B cell (primary cell): ENCODE data around the gene PYDC2. TPM values are rescaled to one million over a fixed set of nuclear protein-coding genes. Genes with fewer than 3 reads are reported as not detected.

ENCODE experiments used
- ATAC-seq: fragments of 200-7000 bp; cut with Tn5 transposase; one replicate; pipeline ENCODE4 v1.10.0; 2021; ENCODE audit warnings: low read depth, mild to moderate bottlenecking, moderate number of reproducible peaks, moderate library complexity
- CTCF ChIA-PET: fragments of 350-600 bp; sonication (Branson Sonifier 250); formaldehyde crosslinking; loops from one replicate; lab custom pipeline; 2021; ENCODE audit warnings: antibody characterized with exemption, inconsistent platforms; lab: Charles Lee
- POLR2A ChIA-PET: fragments of 350-600 bp; sonication (Branson Sonifier 250); formaldehyde crosslinking; loops from one replicate; lab custom pipeline; 2021; ENCODE audit warnings: antibody characterized with exemption; lab: Charles Lee
- DNase-seq: peaks from one replicate; pipeline ENCODE4 v3.0.0; 2013
- H2AFZ ChIP-seq: 2 replicates; pipeline ENCODE4 v1.6.1; 2012; ENCODE audit warnings: mild to moderate bottlenecking, low read depth, low read length; ENCODE audit not compliant: insufficient read depth, poor library complexity, severe bottlenecking
- H3K27ac ChIP-seq, 2 donors: 1 replicate in 1 of 2; 2 replicates in 1 of 2; pipeline ENCODE4 v1.5.1; 2012 to 2013; ENCODE audit warnings: low read length in 2 of 2, mild to moderate bottlenecking in 2 of 2, moderate library complexity in 1 of 2
- H3K27me3 ChIP-seq, 4 experiments: fragments of 200-600 bp in 1 of 4; sonication (generic) in 1 of 4; replicated peaks in 1 of 4; 1 replicate in 2 of 4; 2 replicates in 2 of 4; pipeline versions ENCODE4 v1.6.1 to v1.7.0; 2013 to 2016; ENCODE audit warnings: low read length in 3 of 4, mild to moderate bottlenecking in 2 of 4, mixed read lengths in 1 of 4, moderate library complexity in 1 of 4; ENCODE audit not compliant: insufficient read depth in 4 of 4, control insufficient read depth in 3 of 4; ENCODE audit errors: control extremely low read depth in 1 of 4
- H3K36me3 ChIP-seq, 2 experiments: replicated peaks in 1 of 2; 1 replicate in 1 of 2; 2 replicates in 1 of 2; pipeline versions ENCODE4 v1.6.1 to v1.7.1; 2013; ENCODE audit warnings: low read length in 1 of 2; ENCODE audit not compliant: insufficient read depth in 2 of 2, control insufficient read depth in 1 of 2; ENCODE audit errors: control extremely low read depth in 1 of 2, extremely low read depth in 1 of 2
- H3K4me1 ChIP-seq, 2 donors: fragments of 200-600 bp in 1 of 2; sonication (generic) in 1 of 2; 1 replicate in 1 of 2; 2 replicates in 1 of 2; pipeline versions ENCODE4 v1.5.1 to v1.6.1; 2013 to 2017; ENCODE audit warnings: low read length in 2 of 2; ENCODE audit not compliant: control insufficient read depth in 2 of 2, insufficient read depth in 2 of 2
- H3K4me2 ChIP-seq: replicated peaks from 2 replicates; pipeline ENCODE3; 2012; ENCODE audit warnings: mild to moderate bottlenecking, low read depth, low read length; ENCODE audit not compliant: poor library complexity, severe bottlenecking
- H3K4me3 ChIP-seq, 5 experiments: fragments of 200-600 bp in 1 of 5; sonication (generic) in 1 of 5; 1 replicate in 3 of 5; 2 replicates in 2 of 5; pipeline versions ENCODE4 v1.5.1 to v1.7.0; 2011 to 2016; ENCODE audit warnings: low read length in 4 of 5, mild to moderate bottlenecking in 4 of 5, low read depth in 2 of 5, control low read depth in 1 of 5, moderate library complexity in 1 of 5; ENCODE audit not compliant: insufficient read depth in 1 of 5; ENCODE audit errors: control extremely low read depth in 1 of 5, extremely low read depth in 1 of 5
- H3K79me2 ChIP-seq: fragments of 200-600 bp; sonication (generic); one replicate; pipeline ENCODE4 v1.6.0; 2016; ENCODE audit warnings: low read length; ENCODE audit not compliant: control insufficient read depth, insufficient read depth
- H3K9ac ChIP-seq: fragments of 200-600 bp; sonication (generic); 2 replicates; pipeline ENCODE4 v1.6.1; 2017; ENCODE audit warnings: mild to moderate bottlenecking, low read length, moderate library complexity
- H3K9me3 ChIP-seq, 3 donors: one replicate each; pipeline versions ENCODE4 v1.6.1 to v1.7.1; 2013; ENCODE audit warnings: low read length in 2 of 3; ENCODE audit not compliant: control insufficient read depth in 2 of 3, insufficient read depth in 1 of 3; ENCODE audit errors: control extremely low read depth in 1 of 3
- H4K20me1 ChIP-seq: 2 replicates; pipeline ENCODE4 v1.6.0; 2012; ENCODE audit warnings: mild to moderate bottlenecking, low read length; ENCODE audit not compliant: insufficient read depth, control insufficient read depth, poor library complexity, severe bottlenecking
- H3K27ac Mint-ChIP-seq: one replicate; pipeline ENCODE4 v1.8.0; 2021; ENCODE audit warnings: mixed read lengths
- H3K27me3 Mint-ChIP-seq: one replicate; pipeline ENCODE4 v1.8.0; 2021; ENCODE audit warnings: mixed read lengths
- H3K4me1 Mint-ChIP-seq: one replicate; pipeline ENCODE4 v1.8.0; 2021; ENCODE audit warnings: mixed read lengths
- H3K4me3 Mint-ChIP-seq: one replicate; pipeline ENCODE4 v1.8.0; 2021; ENCODE audit warnings: mixed read lengths
- H3K9me3 Mint-ChIP-seq: one replicate; pipeline ENCODE4 v1.8.0; 2022; ENCODE audit warnings: mixed read lengths; ENCODE audit not compliant: insufficient read depth
- CTCF ChIP-seq: fragments of 200-600 bp; IDR thresholded peaks from one replicate; pipeline ENCODE4 v1.8.0; 2022; ENCODE audit warnings: antibody characterized with exemption, mild to moderate bottlenecking
- EZH2 ChIP-seq: IDR thresholded peaks from 2 replicates; pipeline ENCODE4 v1.6.1; 2012; ENCODE audit warnings: borderline replicate concordance, low read depth, mild to moderate bottlenecking, moderate library complexity, low read length; ENCODE audit not compliant: insufficient read depth, poor library complexity, severe bottlenecking
- WGBS: methylation state at CpG from one replicate; pipeline ENCODE4 v1.1.5; 2013; ENCODE audit warnings: missing lambda C conversion rate; ENCODE audit not compliant: insufficient coverage; 5-methylcytosine and 5-hydroxymethylcytosine counted together
- intact Hi-C: fragments of 100-400 bp; cut with micrococcal nuclease; formaldehyde crosslinking; loops from one replicate; pipeline ENCODE4 v1.10.0; 2022
- polyA plus RNA-seq: library from polyadenylated mRNA; depleted of rRNA; stranded (reverse); fragments of >200 nt; gene quantifications from 2 replicates; pipeline ENCODE4 v1.2.3, GENCODE V29; 2012
- total RNA-seq, 2 donors: library from RNA; stranded (reverse); fragments of 120-200 nt in 1 of 2; gene quantifications; 1 replicate in 1 of 2; 2 replicates in 1 of 2; pipeline versions ENCODE4 v1.2.3 to v1.2.4, GENCODE V29; 2013 to 2022

PYDC2 gene
- total and polyA plus RNA-seq, 2 donors (not counting 1 experiment from before 2014, with no cell fraction given): not detected

GRCh38 chr3:191431160-191431822, 29.7 kb upstream of the PYDC2 start:
- intact Hi-C loops: no loop called here
- peaks cover 0 to 3% (median 0%) of the 10 kb centered on the region in 4 experiments for H3K27me3 ChIP-seq
- no peaks in the 10 kb centered on the region for H3K79me2 ChIP-seq
- 80% methylated on average over 1 of the region's 5 CpGs for WGBS
- H2AFZ ChIP-seq: no peak overlapping the region
- peaks cover 12% of the 10 kb centered on the region for H3K27me3 Mint-ChIP-seq
- no peaks in the 10 kb centered on the region for H3K9me3 ChIP-seq
- H3K27ac ChIP-seq: no peak overlapping the region
- ChIA-PET POLR2A (no interaction called here), CTCF (no interaction called here)
- no peak overlapping the region for H3K4me3 Mint-ChIP-seq
- H3K27ac Mint-ChIP-seq: no peak overlapping the region
- H3K4me1 Mint-ChIP-seq: peaks cover 5% of the 10 kb centered on the region
- no peak overlapping the region for H3K9ac ChIP-seq
- no peak for DNase-seq
- ATAC-seq: no peak
- no peaks in the 10 kb centered on the region for H3K4me1 ChIP-seq
- H3K4me3 ChIP-seq: no peak overlapping the region
- no peak overlapping the region for H3K4me2 ChIP-seq
- H3K9me3 Mint-ChIP-seq: no peaks in the 10 kb centered on the region
- no peaks in the 10 kb centered on the region for H4K20me1 ChIP-seq
- no peak for TF ChIP-seq EZH2
- no peak for TF ChIP-seq CTCF
- no peaks in the 10 kb centered on the region for H3K36me3 ChIP-seq

- CTCF ChIA-PET: interaction anchor here (2.0 kb wide), 1 partner anchor 10 kb away, joined by 4 read pairs; no protein-coding TSS in a partner anchor
- no peaks in the 10 kb centered on the region for H3K9me3 ChIP-seq
- no peak overlapping the region for H2AFZ ChIP-seq
- no peak for DNase-seq
- Mint-ChIP-seq H3K27me3 (peaks cover 9% of the 10 kb centered on the region), H3K4me1 (peaks cover 5% of the 10 kb centered on the region), H3K9me3 (no peaks in the 10 kb centered on the region), H3K4me3 (no peak overlapping the region), H3K27ac (no peak overlapping the region)
- H3K4me1 ChIP-seq: no peaks in the 10 kb centered on the region
- no peak overlapping the region for H3K27ac ChIP-seq
- WGBS: 100% methylated on average over 2 of the region's 5 CpGs
- H3K36me3 ChIP-seq: no peaks in the 10 kb centered on the region
- POLR2A ChIA-PET: no interaction called here
- H3K4me2 ChIP-seq: no peak overlapping the region
- ATAC-seq: no peak
- no peaks in the 10 kb centered on the region for H4K20me1 ChIP-seq
- intact Hi-C loops: no loop called here
- H3K4me3 ChIP-seq: no peak overlapping the region
- peaks cover 0 to 3% (median 0%) of the 10 kb centered on the region in 4 experiments for H3K27me3 ChIP-seq
- TF ChIP-seq CTCF: no peak
- no peak for TF ChIP-seq EZH2
- H3K9ac ChIP-seq: no peak overlapping the region
- no peaks in the 10 kb centered on the region for H3K79me2 ChIP-seq
These were observed 28.8 kb upstream of the PYDC2 start for GRCh38 chr3:191432162-191432561.
